HCT116 (cell line): ENCODE measurements around the gene DDO. TPM values are rescaled to one million over a fixed set of nuclear protein-coding genes. Genes with fewer than 3 reads are reported as not detected.

Source experiments
- ATAC-seq: fragments of 200-7000 bp; cut with Tn5 transposase; 2 replicates; pipeline ENCODE4 v1.9.1; 2020; ENCODE audit warnings: mild to moderate bottlenecking, moderate library complexity
- BruUV-seq: library from RNA; stranded (reverse); fragments of 400-500 nt; replicated peaks from 2 replicates; lab custom pipeline; 2021; lab: Mats Ljungman, UMichigan
- CTCF ChIA-PET: fragments of 300-600 bp; sonication (Branson Sonifier 250); formaldehyde crosslinking; loops from one replicate; lab custom pipeline; 2021; ENCODE audit warnings: antibody characterized with exemption; lab: Charles Lee
- POLR2A ChIA-PET: fragments of 300-600, 350-600 bp; sonication (Branson Sonifier 250); formaldehyde crosslinking; loops from one replicate; lab custom pipeline; 2021; ENCODE audit warnings: antibody characterized with exemption; lab: Charles Lee
- RAD21 ChIA-PET, 2 experiments: fragments of 300-600 bp; sonication (Branson Sonifier 250); formaldehyde crosslinking; loops; one replicate each; lab custom pipeline; 2023; ENCODE audit warnings: low total read pairs in 2 of 2; ENCODE audit not compliant: uncharacterized antibody in 2 of 2, unreplicated experiment in 2 of 2, low non-redundant PET in 1 of 2; lab: Charles Lee
- DNase-seq: peaks from one replicate; pipeline ENCODE4 v3.0.0-alpha.2; 2010; ENCODE audit warnings: low read depth, low spot score
- H2AFZ ChIP-seq: fragments of 200-600 bp; shearing (Covaris generic), sonication (generic); 2 replicates; pipeline ENCODE4 v1.6.1; 2017; ENCODE audit warnings: low read depth, mixed run types, mixed read lengths, antibody characterized with exemption, low read length; ENCODE audit not compliant: poor library complexity, severe bottlenecking
- H3K27ac ChIP-seq: 2 replicates; pipeline ENCODE4 v1.5.1; 2012; ENCODE audit warnings: low read depth, low read length
- H3K27me3 ChIP-seq: fragments of 200-600 bp; sonication (generic); 2 replicates; pipeline ENCODE4 v1.6.1; 2016; ENCODE audit warnings: mixed run types, low read length, mixed read lengths; ENCODE audit not compliant: insufficient read depth
- H3K36me3 ChIP-seq, 2 experiments: fragments of 200-500 bp in 1 of 2; fragments of 200-600 bp in 1 of 2; sonication (Bioruptor generic) in 1 of 2; sonication (generic) in 1 of 2; 2 replicates each; pipeline versions ENCODE4 v1.5.1 to v1.6.1; 2014 to 2016; ENCODE audit warnings: low read length in 2 of 2, inconsistent platforms in 1 of 2, mixed read lengths in 1 of 2, mixed run types in 1 of 2; ENCODE audit not compliant: insufficient read depth in 2 of 2, control insufficient read depth in 1 of 2
- H3K4me1 ChIP-seq, 2 experiments: fragments of 200-600 bp in 1 of 2; sonication (generic) in 1 of 2; 2 replicates each; pipeline versions ENCODE4 v1.5.1 to v1.6.1; 2012 to 2017; ENCODE audit warnings: low read length in 2 of 2, inconsistent platforms in 1 of 2, mild to moderate bottlenecking in 1 of 2, mixed read lengths in 1 of 2, mixed run types in 1 of 2, moderate library complexity in 1 of 2; ENCODE audit not compliant: insufficient read depth in 2 of 2, control insufficient read depth in 1 of 2
- H3K4me2 ChIP-seq: fragments of 200-600 bp; sonication (generic); 2 replicates; pipeline ENCODE4 v1.6.1; 2017; ENCODE audit warnings: mixed run types, low read length, mixed read lengths
- H3K4me3 ChIP-seq, 2 experiments: fragments of 200-600 bp in 1 of 2; sonication (generic) in 1 of 2; replicated peaks in 1 of 2; 2 replicates each; pipeline ENCODE4 v1.5.1; 2011 to 2016; ENCODE audit warnings: low read length in 2 of 2, control low read depth in 1 of 2, low read depth in 1 of 2, mild to moderate bottlenecking in 1 of 2, mixed read lengths in 1 of 2, mixed run types in 1 of 2
- H3K79me2 ChIP-seq: fragments of 200-600 bp; sonication (generic); 2 replicates; pipeline ENCODE4 v1.6.1; 2017; ENCODE audit warnings: mild to moderate bottlenecking, mixed run types, low read length, moderate library complexity, mixed read lengths; ENCODE audit not compliant: insufficient read depth
- H3K9ac ChIP-seq: fragments of 200-600 bp; sonication (generic); 2 replicates; pipeline ENCODE4 v1.6.1; 2016; ENCODE audit warnings: low read length, mixed read lengths
- H3K9me2 ChIP-seq: fragments of 200-600 bp; sonication (generic), shearing (Covaris generic); 2 replicates; pipeline ENCODE4 v1.6.1; 2017; ENCODE audit warnings: mixed run types, mild to moderate bottlenecking, moderate library complexity; ENCODE audit not compliant: insufficient read depth
- H3K9me3 ChIP-seq, 2 experiments: fragments of 200-500 bp in 1 of 2; fragments of 200-600 bp in 1 of 2; sonication (Bioruptor generic) in 1 of 2; sonication (generic) in 1 of 2; 2 replicates each; pipeline ENCODE4 v1.6.1; 2014 to 2017; ENCODE audit warnings: low read length in 2 of 2, mixed read lengths in 2 of 2, inconsistent platforms in 1 of 2, low read depth in 1 of 2, mild to moderate bottlenecking in 1 of 2, mixed run types in 1 of 2, moderate library complexity in 1 of 2; ENCODE audit not compliant: control insufficient read depth in 1 of 2, insufficient read depth in 1 of 2
- H4K20me1 ChIP-seq: fragments of 200-600 bp; sonication (generic), shearing (Covaris generic); 2 replicates; pipeline ENCODE4 v1.6.1; 2017; ENCODE audit warnings: mixed run types, mild to moderate bottlenecking, moderate library complexity; ENCODE audit not compliant: insufficient read depth
- ATF3 ChIP-seq: IDR thresholded peaks from 2 replicates; pipeline ENCODE4 v1.6.1; 2012
- CBX3 ChIP-seq: IDR thresholded peaks from 2 replicates; pipeline ENCODE4 v1.6.1; 2012; ENCODE audit warnings: low read depth
- EGR1 ChIP-seq: IDR thresholded peaks from 2 replicates; pipeline ENCODE4 v1.6.1; 2012; ENCODE audit warnings: low read depth
- ELF1 ChIP-seq: IDR thresholded peaks from 2 replicates; pipeline ENCODE4 v1.6.1; 2012; ENCODE audit warnings: low read depth, borderline replicate concordance
- EZH2phosphoT487 ChIP-seq: fragments of 200-600 bp; IDR thresholded peaks from 2 replicates; pipeline ENCODE4 v1.6.1; 2018; ENCODE audit warnings: antibody characterized with exemption, borderline replicate concordance
- FOSL1 ChIP-seq: IDR thresholded peaks from 2 replicates; pipeline ENCODE4 v1.6.1; 2012; ENCODE audit warnings: low read depth
- JUND ChIP-seq: IDR thresholded peaks from 2 replicates; pipeline ENCODE4 v1.6.1; 2012
- MAX ChIP-seq: IDR thresholded peaks from 2 replicates; pipeline ENCODE4 v1.6.1; 2012
- POLR2A ChIP-seq: IDR thresholded peaks from 2 replicates; pipeline ENCODE4 v1.7.0; 2011; ENCODE audit warnings: borderline replicate concordance; ENCODE audit not compliant: insufficient read depth, insufficient read length; ENCODE audit errors: extremely low read depth
- POLR2AphosphoS5 ChIP-seq: IDR thresholded peaks from 2 replicates; pipeline ENCODE4 v1.6.1; 2011; ENCODE audit warnings: mild to moderate bottlenecking, low read depth, low read length, moderate library complexity
- RAD21 ChIP-seq: IDR thresholded peaks from 2 replicates; pipeline ENCODE4 v1.6.1; 2012; ENCODE audit warnings: low read depth, mild to moderate bottlenecking
- REST ChIP-seq: IDR thresholded peaks from 2 replicates; pipeline ENCODE4 v1.6.1; 2012; ENCODE audit warnings: low read depth
- SIN3A ChIP-seq: IDR thresholded peaks from 2 replicates; pipeline ENCODE4 v1.6.1; 2012; ENCODE audit warnings: low read depth
- SP1 ChIP-seq: IDR thresholded peaks from 2 replicates; pipeline ENCODE4 v1.6.1; 2012; ENCODE audit warnings: low read depth
- SRF ChIP-seq: IDR thresholded peaks from 2 replicates; pipeline ENCODE4 v1.6.1; 2012; ENCODE audit warnings: low read depth
- TCF7L2 ChIP-seq: IDR thresholded peaks from 2 replicates; pipeline ENCODE4 v1.7.0; 2011; ENCODE audit warnings: borderline replicate concordance, inconsistent platforms; ENCODE audit not compliant: insufficient read depth, insufficient read length; ENCODE audit errors: extremely low read depth
- YY1 ChIP-seq: IDR thresholded peaks from 2 replicates; pipeline ENCODE4 v1.6.1; 2011; ENCODE audit warnings: low read length, low read depth, moderate library complexity, mild to moderate bottlenecking; ENCODE audit not compliant: insufficient replicate concordance; ENCODE audit errors: extremely low read depth
- ZBTB33 ChIP-seq: IDR thresholded peaks from 2 replicates; pipeline ENCODE4 v1.6.1; 2011; ENCODE audit warnings: mild to moderate bottlenecking, low read length, moderate library complexity; ENCODE audit not compliant: insufficient replicate concordance; ENCODE audit errors: extremely low read depth
- ZFX ChIP-seq: fragments of 450-650 bp; IDR thresholded peaks from 2 replicates; pipeline ENCODE4 v1.6.1; 2017
- ZNF274 ChIP-seq: fragments of 200-500 bp; sonication (Bioruptor generic); IDR thresholded peaks from 2 replicates; pipeline ENCODE4 v1.6.1; 2014; ENCODE audit warnings: mild to moderate bottlenecking, low read depth, low read length, inconsistent platforms
- intact Hi-C: fragments of 100-400 bp; cut with micrococcal nuclease; formaldehyde crosslinking; loops from 2 replicates; pipeline ENCODE4 v1.10.0; 2022
- total RNA-seq: library from RNA; stranded (reverse); gene quantifications from one replicate; pipeline ENCODE4 v1.2.1, GENCODE V29; 2021; ENCODE audit not compliant: unreplicated experiment

The DDO gene
- total RNA-seq, 1 experiment from 2014 or later = not detected

GRCh38 chr6:110345025-110345424, 70.3 kb downstream of the DDO start:
- POLR2A ChIA-PET = no interaction called here
- no peaks in the 10 kb centered on the region for H3K79me2 ChIP-seq
- H3K9ac ChIP-seq = no peak overlapping the region
- H3K9me2 ChIP-seq = no peaks in the 10 kb centered on the region
- CTCF ChIA-PET = no interaction called here
- H3K27ac ChIP-seq = no peak overlapping the region
- BruUV-seq = no TSS peak
- no peak for TF ChIP-seq SP1
- TF ChIP-seq ZBTB33 = no peak
- TF ChIP-seq EZH2phosphoT487 = no peak
- no peak for TF ChIP-seq FOSL1
- TF ChIP-seq POLR2A = no peak
- TF ChIP-seq SIN3A = no peak
- TF ChIP-seq SRF = no peak
- no peak for TF ChIP-seq EGR1
- TF ChIP-seq ZNF274 = no peak
- no peak for TF ChIP-seq POLR2AphosphoS5
- TF ChIP-seq YY1 = no peak
- TF ChIP-seq JUND = no peak
- TF ChIP-seq TCF7L2 = no peak
- TF ChIP-seq RAD21 = no peak
- no peak for TF ChIP-seq ELF1
- no peak for TF ChIP-seq MAX
- no peak for TF ChIP-seq ATF3
- no peak for TF ChIP-seq REST
- no peak for TF ChIP-seq CBX3
- TF ChIP-seq ZFX = no peak
- TF ChIP-seq, all 23 proteins: peak for 0
- DNase-seq (no peak), ATAC-seq (no peak)
- RAD21 ChIA-PET = no interaction called here
- Histone ChIP-seq H3K4me3 (no peak overlapping the region), H2AFZ (no peak overlapping the region), H3K36me3 (no peaks in the 10 kb centered on the region), H3K27me3 (no peaks in the 10 kb centered on the region), H3K4me1 (no peaks in the 10 kb centered on the region), H3K9me3 (no peaks in the 10 kb centered on the region), H4K20me1 (no peaks in the 10 kb centered on the region), H3K4me2 (no peak overlapping the region)
- intact Hi-C loops = no loop called here
